GM18873 (cell line): ENCODE measurements around the gene TMEM132C.

Experiments
- ATAC-seq: cut with Tn5 transposase; IDR thresholded peaks from one replicate; pipeline ENCODE4 v1.9.1; 2021; ENCODE audit warnings: mild to moderate bottlenecking, moderate library complexity, moderate number of reproducible peaks; ENCODE audit not compliant: unreplicated experiment, low FRiP score

Gene TMEM132C

GRCh38 chr12:128337431-128338170 is 70.6 kb downstream of the TMEM132C start:
- no peak for ATAC-seq

- ATAC-seq, result no peak
These were observed 71.6 kb downstream of the TMEM132C start for GRCh38 chr12:128338386-128339125.

- no peak for ATAC-seq
These were observed 72.2 kb downstream of the TMEM132C start for GRCh38 chr12:128339126-128339520.

- no peak for ATAC-seq
These were observed 72.7 kb downstream of the TMEM132C start for GRCh38 chr12:128339631-128340030.

GRCh38 chr12:128353301-128353700 is 86.3 kb downstream of the TMEM132C start:
- no peak for ATAC-seq

GRCh38 chr12:128356547-128356946 is 89.6 kb downstream of the TMEM132C start:
- ATAC-seq, result no peak

DNA sequence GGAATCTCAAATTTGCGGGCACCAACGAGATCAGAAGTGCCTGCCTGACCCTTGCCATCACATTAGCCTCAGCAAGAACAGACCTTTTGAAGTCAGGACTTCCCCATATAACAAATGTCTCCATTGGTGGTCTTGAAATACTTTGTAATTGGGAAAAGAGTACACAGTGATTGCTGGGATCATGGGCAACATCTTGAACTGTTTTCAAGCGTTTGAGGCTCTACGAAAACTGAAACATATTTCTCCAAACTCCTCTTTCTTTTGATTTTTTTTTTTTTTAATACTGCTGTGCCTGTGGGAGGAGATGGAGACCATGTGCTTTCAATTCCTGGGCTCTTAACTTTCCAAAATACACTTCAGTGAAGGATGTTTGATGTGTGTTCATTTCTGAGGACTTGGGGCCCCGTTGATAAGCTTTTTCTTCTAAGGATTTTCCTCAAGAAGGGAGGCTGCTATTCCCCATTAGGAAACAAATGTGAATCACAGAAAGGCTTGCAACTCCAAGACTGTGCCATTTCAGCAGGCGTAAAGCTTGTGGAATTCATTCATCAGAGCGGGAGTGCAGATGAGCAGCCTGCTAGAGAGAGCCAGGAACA is 94.5 kb downstream of the TMEM132C start:
- no peak for ATAC-seq

- ATAC-seq, result no peak
These were observed 98.1 kb downstream of the TMEM132C start for GRCh38 chr12:128365032-128365431.

- no peak for ATAC-seq
These were observed 98.8 kb downstream of the TMEM132C start for GRCh38 chr12:128365651-128366231.

GRCh38 chr12:128367961-128368360 is 101.0 kb downstream of the TMEM132C start:
- ATAC-seq, result no peak

- no peak for ATAC-seq
These were observed 114.6 kb downstream of the TMEM132C start for GRCh38 chr12:128381541-128381940.

DNA sequence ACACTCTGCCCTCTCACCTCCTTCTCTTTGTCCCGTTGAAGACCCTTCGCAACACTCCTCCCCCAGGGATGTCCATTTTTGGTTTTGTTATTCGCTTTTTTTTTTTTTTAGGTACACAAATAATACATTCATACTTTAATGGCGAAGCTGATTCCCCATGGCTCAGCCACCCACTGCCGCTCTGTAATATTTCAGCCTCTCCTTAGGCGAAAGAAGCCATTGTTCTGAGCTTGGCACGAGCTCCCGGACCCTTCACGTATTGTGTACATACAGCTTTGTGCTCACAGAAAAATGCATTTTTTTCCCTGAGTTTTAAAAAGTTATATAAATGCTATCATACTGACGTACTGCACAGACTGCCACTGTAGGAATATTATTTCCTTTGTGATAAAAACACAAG is 115.0 kb downstream of the TMEM132C start:
- ATAC-seq, result no peak

- no peak for ATAC-seq
These were observed 116.0 kb downstream of the TMEM132C start for GRCh38 chr12:128382946-128383345.

DNA sequence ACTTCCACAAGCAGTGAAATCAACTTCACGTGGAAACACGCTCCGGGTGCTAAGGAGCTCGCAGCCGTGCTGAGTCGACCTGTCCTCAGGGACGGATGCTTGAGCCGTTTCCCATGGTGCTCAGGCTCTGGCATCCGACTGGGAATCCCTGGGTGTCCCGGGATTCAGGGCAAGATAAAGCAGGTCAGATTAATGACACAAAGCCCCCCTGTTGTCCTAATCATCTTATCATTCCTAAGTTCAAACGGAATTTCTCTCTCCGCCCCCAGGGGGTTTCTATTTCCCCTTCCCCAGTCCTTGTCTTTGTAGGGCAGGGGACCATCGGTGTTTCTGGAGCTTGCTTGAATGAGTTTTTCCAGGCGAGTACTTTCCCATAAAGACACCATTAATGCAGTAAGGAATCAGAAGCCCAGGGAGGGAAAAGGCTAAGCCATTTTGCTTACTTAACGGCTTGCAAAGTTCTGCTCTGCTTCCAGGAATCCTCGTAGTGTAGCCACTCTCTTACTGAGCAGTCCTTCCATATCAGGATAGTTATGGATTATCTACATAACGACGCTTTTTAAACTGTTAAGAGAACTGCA is 116.5 kb downstream of the TMEM132C start:
- ATAC-seq, result no peak

DNA sequence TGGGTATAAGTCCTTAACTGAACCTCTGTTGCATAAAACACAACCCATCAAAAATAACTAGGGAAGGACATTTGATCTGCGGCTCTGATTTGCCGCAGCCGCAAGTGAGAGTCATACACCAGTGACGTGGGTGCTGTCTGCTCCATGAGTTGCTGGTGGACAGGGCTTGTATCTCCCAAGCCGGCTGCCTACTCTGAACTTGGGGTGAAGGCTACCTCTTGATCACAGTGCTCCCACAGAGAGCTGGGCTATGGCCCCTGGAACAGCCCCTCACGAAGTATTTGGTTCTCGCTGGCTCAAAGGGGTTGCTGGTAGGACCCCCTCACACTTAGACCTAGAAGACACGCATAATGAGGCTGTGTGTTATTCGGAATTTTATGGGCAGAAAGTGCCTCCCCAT is 118.8 kb downstream of the TMEM132C start:
- ATAC-seq, result no peak

- ATAC-seq, result no peak
These were observed 120.9 kb downstream of the TMEM132C start for GRCh38 chr12:128387811-128388422.

GRCh38 chr12:128388461-128389000 is 121.6 kb downstream of the TMEM132C start:
- no peak for ATAC-seq

DNA sequence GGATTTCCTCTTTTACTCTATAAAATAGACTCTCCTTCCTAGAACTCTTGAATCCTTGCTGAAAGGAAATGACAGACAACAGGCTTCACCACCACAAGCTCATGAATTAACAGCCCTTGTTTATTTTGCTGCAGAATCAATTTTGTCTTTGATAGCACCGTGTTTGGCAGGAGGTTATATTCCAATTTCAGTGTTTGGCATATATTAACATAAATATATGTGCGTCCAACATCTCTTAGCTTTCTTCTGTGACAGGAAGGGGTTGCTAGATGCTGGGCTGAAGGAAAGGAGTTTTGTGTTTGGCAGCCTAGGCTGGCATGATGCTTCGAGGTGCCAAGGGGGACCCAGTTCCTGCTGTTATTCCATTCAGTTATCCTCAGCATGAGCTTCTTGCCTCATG is 126.4 kb downstream of the TMEM132C start:
- ATAC-seq, result no peak

DNA sequence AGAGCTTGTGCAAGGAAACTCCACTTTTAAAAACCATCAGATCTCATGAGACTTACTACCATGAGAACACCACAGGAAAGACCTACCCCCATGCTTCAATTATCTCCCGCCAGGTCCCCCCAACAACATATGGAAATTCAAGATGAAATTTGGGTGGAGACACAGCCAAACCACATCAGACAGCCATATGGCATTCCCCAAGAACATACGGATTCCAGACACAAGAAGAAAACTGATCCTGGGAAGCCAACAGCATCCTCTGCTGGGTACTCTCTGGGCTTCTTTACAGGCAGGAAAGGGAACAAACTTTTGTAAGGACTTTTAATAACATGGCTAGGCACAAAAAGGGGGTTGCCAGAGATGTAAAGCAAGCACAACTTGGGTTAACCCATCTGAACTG is 127.2 kb downstream of the TMEM132C start:
- no peak for ATAC-seq

- no peak for ATAC-seq
These were observed 132.3 kb downstream of the TMEM132C start for GRCh38 chr12:128399253-128399652.
